Breast epithelium (tissue), 3 donors: ENCODE measurements around the gene NR6A1.

Experiments
- POLR2A ChIP-seq: fragments of 450-650 bp; IDR thresholded peaks from one replicate; pipeline ENCODE4 v1.6.1; 2016; ENCODE audit warnings: antibody characterized with exemption, mild to moderate bottlenecking, moderate library complexity
- POLR2AphosphoS5 ChIP-seq, 3 donors: sonication (generic); formaldehyde crosslinking; IDR thresholded peaks; one replicate each; pipeline ENCODE4 v1.6.1; 2017; ENCODE audit warnings: antibody characterized with exemption in 3 of 3
- TF ChIP-seq, protein P1 (sequence below), 3 donors: fragments of 450-650 bp; IDR thresholded peaks; one replicate each; pipeline ENCODE4 v1.5.1; 2016 to 2017; ENCODE audit warnings: antibody characterized with exemption in 3 of 3, mild to moderate bottlenecking in 3 of 3, moderate library complexity in 3 of 3

DNA sequence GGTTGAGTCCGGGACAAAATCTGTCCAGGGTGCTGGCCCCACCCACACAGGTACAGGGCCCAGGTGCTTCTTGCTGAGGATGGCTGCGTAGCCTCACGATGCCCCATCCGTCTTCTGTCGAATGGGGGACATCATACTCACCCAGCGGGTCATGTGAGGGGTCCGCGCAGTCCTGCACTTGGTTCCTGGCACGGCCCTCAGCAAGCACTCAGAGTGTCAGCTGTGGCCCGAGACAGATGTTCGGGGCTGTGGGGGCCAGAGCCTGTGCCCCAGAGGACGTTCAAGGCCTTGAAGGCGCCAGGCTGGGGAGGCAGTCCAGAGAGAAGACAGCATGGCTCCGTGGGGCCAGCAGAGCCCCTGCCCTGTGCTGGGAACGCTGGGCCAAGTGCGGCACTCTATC is 291.7 kb downstream of the NR6A1 start:
- TF ChIP-seq POLR2A = no peak
- TF ChIP-seq, protein P1, sequence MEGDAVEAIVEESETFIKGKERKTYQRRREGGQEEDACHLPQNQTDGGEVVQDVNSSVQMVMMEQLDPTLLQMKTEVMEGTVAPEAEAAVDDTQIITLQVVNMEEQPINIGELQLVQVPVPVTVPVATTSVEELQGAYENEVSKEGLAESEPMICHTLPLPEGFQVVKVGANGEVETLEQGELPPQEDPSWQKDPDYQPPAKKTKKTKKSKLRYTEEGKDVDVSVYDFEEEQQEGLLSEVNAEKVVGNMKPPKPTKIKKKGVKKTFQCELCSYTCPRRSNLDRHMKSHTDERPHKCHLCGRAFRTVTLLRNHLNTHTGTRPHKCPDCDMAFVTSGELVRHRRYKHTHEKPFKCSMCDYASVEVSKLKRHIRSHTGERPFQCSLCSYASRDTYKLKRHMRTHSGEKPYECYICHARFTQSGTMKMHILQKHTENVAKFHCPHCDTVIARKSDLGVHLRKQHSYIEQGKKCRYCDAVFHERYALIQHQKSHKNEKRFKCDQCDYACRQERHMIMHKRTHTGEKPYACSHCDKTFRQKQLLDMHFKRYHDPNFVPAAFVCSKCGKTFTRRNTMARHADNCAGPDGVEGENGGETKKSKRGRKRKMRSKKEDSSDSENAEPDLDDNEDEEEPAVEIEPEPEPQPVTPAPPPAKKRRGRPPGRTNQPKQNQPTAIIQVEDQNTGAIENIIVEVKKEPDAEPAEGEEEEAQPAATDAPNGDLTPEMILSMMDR (IDR thresholded peaks at IDR 0.05) = no peak
- no peak for TF ChIP-seq POLR2AphosphoS5 (IDR thresholded peaks at IDR 0.05)
